ENCODE data around the gene ATG5. TPM values are rescaled to one million over a fixed set of nuclear protein-coding genes. Genes with fewer than 3 reads are reported as not detected.
A peak's percentile ranks its signal among the peaks of the same experiment; 100 is the strongest.

The ATG5 gene
- total RNA-seq, 1 donor from 2014 or later, result 39.3 TPM

DNA sequence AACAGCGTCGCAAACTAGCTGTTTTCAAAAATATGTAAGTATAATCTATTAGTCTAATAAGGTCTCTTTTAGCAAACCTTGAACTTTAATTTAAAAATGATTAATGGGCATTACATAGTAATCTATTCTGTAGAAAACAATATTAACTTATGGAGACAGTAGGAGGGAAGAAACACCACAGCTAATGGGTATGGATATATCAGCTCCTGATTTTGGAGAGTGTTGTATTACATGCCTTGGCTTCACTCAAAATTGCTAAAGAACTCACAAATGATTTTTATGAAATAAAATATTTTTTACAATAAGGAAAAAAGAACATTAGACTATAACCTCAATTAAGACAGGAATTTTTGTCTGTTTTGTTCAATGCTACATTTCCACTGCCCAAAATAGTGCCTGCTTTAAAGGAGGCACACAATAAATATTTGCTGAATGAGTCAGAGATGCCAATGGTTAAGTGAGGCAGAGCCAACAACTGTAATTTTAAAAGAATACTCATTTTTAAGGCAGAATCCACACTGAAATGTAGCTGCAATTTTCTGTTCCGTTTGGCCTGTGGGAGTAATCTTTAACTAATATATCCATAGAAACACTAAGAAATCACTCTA lies 15.7 kb downstream of the ATG5 start:
- H3K27ac ChIP-seq (ENCODE audit: low read depth, low read length), result no peak overlapping the region
- H3K4me2 ChIP-seq (ENCODE audit: low read length), result no peak overlapping the region

GRCh38 chr6:106308985-106309384 lies 16.6 kb downstream of the ATG5 start:
- Mint-ChIP-seq H3K36me3 (ENCODE audit: low read depth, unreplicated experiment) (peaks cover 2% of the 10 kb centered on the region), H3K27ac (ENCODE audit: unreplicated experiment) (no peak overlapping the region), H3K9me3 (ENCODE audit: unreplicated experiment) (no peaks in the 10 kb centered on the region), H3K4me3 (ENCODE audit: unreplicated experiment) (no peak overlapping the region), H3K4me1 (ENCODE audit: low read depth, unreplicated experiment) (peaks cover 38% of the 10 kb centered on the region), H3K27me3 (ENCODE audit: low read depth, unreplicated experiment) (no peaks in the 10 kb centered on the region)
- H3K79me2 ChIP-seq (ENCODE audit: insufficient read depth, low read length), result peaks cover 48% of the 10 kb centered on the region
- peaks cover 19% of the 10 kb centered on the region for H3K4me1 ChIP-seq (ENCODE audit: insufficient read depth, low read length)
- peak; percentile 20 for FAIRE-seq
- no peak overlapping the region for H2AFZ ChIP-seq (ENCODE audit: low read depth, low read length)
- peaks cover 19% of the 10 kb centered on the region for H4K20me1 ChIP-seq (ENCODE audit: insufficient read depth, low read length)
- peak; percentile 74 for DNase-seq (ENCODE audit: low read depth)
- peak overlapping the region; percentile 6 for H3K4me2 ChIP-seq (ENCODE audit: low read length)
- peaks cover 3% of the 10 kb centered on the region for H3K36me3 ChIP-seq (ENCODE audit: insufficient read depth, low read length)
- TF ChIP-seq EZH2 (IDR thresholded peaks at IDR 0.05; ENCODE audit: insufficient read depth, low read length), result no peak
- TF ChIP-seq, protein P1, sequence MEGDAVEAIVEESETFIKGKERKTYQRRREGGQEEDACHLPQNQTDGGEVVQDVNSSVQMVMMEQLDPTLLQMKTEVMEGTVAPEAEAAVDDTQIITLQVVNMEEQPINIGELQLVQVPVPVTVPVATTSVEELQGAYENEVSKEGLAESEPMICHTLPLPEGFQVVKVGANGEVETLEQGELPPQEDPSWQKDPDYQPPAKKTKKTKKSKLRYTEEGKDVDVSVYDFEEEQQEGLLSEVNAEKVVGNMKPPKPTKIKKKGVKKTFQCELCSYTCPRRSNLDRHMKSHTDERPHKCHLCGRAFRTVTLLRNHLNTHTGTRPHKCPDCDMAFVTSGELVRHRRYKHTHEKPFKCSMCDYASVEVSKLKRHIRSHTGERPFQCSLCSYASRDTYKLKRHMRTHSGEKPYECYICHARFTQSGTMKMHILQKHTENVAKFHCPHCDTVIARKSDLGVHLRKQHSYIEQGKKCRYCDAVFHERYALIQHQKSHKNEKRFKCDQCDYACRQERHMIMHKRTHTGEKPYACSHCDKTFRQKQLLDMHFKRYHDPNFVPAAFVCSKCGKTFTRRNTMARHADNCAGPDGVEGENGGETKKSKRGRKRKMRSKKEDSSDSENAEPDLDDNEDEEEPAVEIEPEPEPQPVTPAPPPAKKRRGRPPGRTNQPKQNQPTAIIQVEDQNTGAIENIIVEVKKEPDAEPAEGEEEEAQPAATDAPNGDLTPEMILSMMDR (IDR thresholded peaks at IDR 0.05; ENCODE audit: insufficient read depth, low read depth, low read length), result no peak
- no peak overlapping the region for H3K9ac ChIP-seq (ENCODE audit: low read length)
- no peaks in the 10 kb centered on the region for H3K9me3 ChIP-seq (ENCODE audit: insufficient read depth, low read depth, low read length)
- H3K27me3 ChIP-seq (ENCODE audit: insufficient read depth, low read length), result no peaks in the 10 kb centered on the region
- no peak overlapping the region for H3K27ac ChIP-seq (ENCODE audit: low read depth, low read length)
- H3K4me3 ChIP-seq (ENCODE audit: insufficient read depth, low read depth, low read length), result no peak overlapping the region

More for the DNA sequence above, 15.7 kb downstream of the ATG5 start:
- DNase-seq (ENCODE audit: low read depth), result peak; percentile 23
- Mint-ChIP-seq H3K4me3 (ENCODE audit: unreplicated experiment) (no peak overlapping the region), H3K27ac (ENCODE audit: unreplicated experiment) (no peak overlapping the region), H3K4me1 (ENCODE audit: low read depth, unreplicated experiment) (peaks cover 38% of the 10 kb centered on the region), H3K27me3 (ENCODE audit: low read depth, unreplicated experiment) (no peaks in the 10 kb centered on the region), H3K36me3 (ENCODE audit: low read depth, unreplicated experiment) (no peaks in the 10 kb centered on the region), H3K9me3 (ENCODE audit: unreplicated experiment) (no peaks in the 10 kb centered on the region)
- Histone ChIP-seq H4K20me1 (ENCODE audit: insufficient read depth, low read length) (peaks cover 19% of the 10 kb centered on the region), H3K4me1 (ENCODE audit: insufficient read depth, low read length) (peaks cover 19% of the 10 kb centered on the region), H3K27me3 (ENCODE audit: insufficient read depth, low read length) (no peaks in the 10 kb centered on the region), H3K36me3 (ENCODE audit: insufficient read depth, low read length) (peaks cover 8% of the 10 kb centered on the region), H3K9me3 (ENCODE audit: insufficient read depth, low read depth, low read length) (no peaks in the 10 kb centered on the region), H3K79me2 (ENCODE audit: insufficient read depth, low read length) (peaks cover 48% of the 10 kb centered on the region), H3K9ac (ENCODE audit: low read length) (no peak overlapping the region), H2AFZ (ENCODE audit: low read depth, low read length) (no peak overlapping the region), H3K4me3 (ENCODE audit: insufficient read depth, low read depth, low read length) (no peak overlapping the region)
- TF ChIP-seq, protein P1 (IDR thresholded peaks at IDR 0.05; ENCODE audit: insufficient read depth, low read depth, low read length), result no peak
- TF ChIP-seq EZH2 (IDR thresholded peaks at IDR 0.05; ENCODE audit: insufficient read depth, low read length), result no peak
- FAIRE-seq, result no peak

GRCh38 chr6:106305740-106306139 lies 19.8 kb downstream of the ATG5 start:
- H3K4me2 ChIP-seq (ENCODE audit: low read length), result no peak overlapping the region
- no peak overlapping the region for H3K27ac Mint-ChIP-seq (ENCODE audit: unreplicated experiment)
- peaks cover 2% of the 10 kb centered on the region for H3K36me3 Mint-ChIP-seq (ENCODE audit: low read depth, unreplicated experiment)
- no peaks in the 10 kb centered on the region for H3K36me3 ChIP-seq (ENCODE audit: insufficient read depth, low read length)
- H3K4me1 ChIP-seq (ENCODE audit: insufficient read depth, low read length), result peaks cover 19% of the 10 kb centered on the region
- H3K27ac ChIP-seq (ENCODE audit: low read depth, low read length), result no peak overlapping the region
- H3K9me3 Mint-ChIP-seq (ENCODE audit: unreplicated experiment), result no peaks in the 10 kb centered on the region
- no peak overlapping the region for H3K4me3 ChIP-seq (ENCODE audit: insufficient read depth, low read depth, low read length)
- peaks cover 16% of the 10 kb centered on the region for H3K4me1 Mint-ChIP-seq (ENCODE audit: low read depth, unreplicated experiment)
- no peaks in the 10 kb centered on the region for H3K27me3 ChIP-seq (ENCODE audit: insufficient read depth, low read length)
- no peak overlapping the region for H3K4me3 Mint-ChIP-seq (ENCODE audit: unreplicated experiment)
- H4K20me1 ChIP-seq (ENCODE audit: insufficient read depth, low read length), result peaks cover 13% of the 10 kb centered on the region
- H3K79me2 ChIP-seq (ENCODE audit: insufficient read depth, low read length), result peaks cover 51% of the 10 kb centered on the region
- FAIRE-seq, result no peak
- H3K9me3 ChIP-seq (ENCODE audit: insufficient read depth, low read depth, low read length), result no peaks in the 10 kb centered on the region
- no peak overlapping the region for H2AFZ ChIP-seq (ENCODE audit: low read depth, low read length)
- TF ChIP-seq, protein P1 (IDR thresholded peaks at IDR 0.05; ENCODE audit: insufficient read depth, low read depth, low read length), result no peak
- no peak for TF ChIP-seq EZH2 (IDR thresholded peaks at IDR 0.05; ENCODE audit: insufficient read depth, low read length)
- no peaks in the 10 kb centered on the region for H3K27me3 Mint-ChIP-seq (ENCODE audit: low read depth, unreplicated experiment)
- no peak for DNase-seq (ENCODE audit: low read depth)
- H3K9ac ChIP-seq (ENCODE audit: low read length), result no peak overlapping the region
